K562 (cell line): ENCODE data around the gene FUT9. TPM values are rescaled to one million over a fixed set of nuclear protein-coding genes. Genes with fewer than 3 reads are reported as not detected.

Source experiments
- ATAC-seq: fragments of 200-7000 bp; cut with Tn5 transposase; 3 replicates; pipeline ENCODE4 v1.9.1; 2020; ENCODE audit warnings: moderate library complexity
- BruUV-seq: library from RNA; stranded (reverse); fragments of 400-500 nt; replicated peaks from 2 replicates; lab custom pipeline; 2021; lab: Mats Ljungman, UMichigan
- CTCF ChIA-PET: fragments of 300-600 bp; formaldehyde crosslinking; extraction: SDS; loops from one replicate; lab custom pipeline; 2021; ENCODE audit warnings: low intra/inter-chr PET ratio; lab: Yijun Ruan, JAX
- POLR2A ChIA-PET: fragments of 300-600, 350-650 bp; sonication (Branson Sonifier 250); formaldehyde crosslinking; extraction: SDS; loops from one replicate; lab custom pipeline; 2021; ENCODE audit warnings: antibody characterized with exemption, inconsistent platforms; lab: Yijun Ruan, JAX
- DNase-seq, 4 experiments: peaks; one replicate each; pipeline versions ENCODE4 v3.0.0 to v3.0.0-alpha.2; 2011 to 2018; ENCODE audit warnings: low spot score in 3 of 4, mixed read lengths in 3 of 4; ENCODE audit errors: extremely low read depth in 1 of 4
- FAIRE-seq: peaks from 2 replicates; lab custom pipeline; 2011; peaks lifted over from hg19 to GRCh38; lab: Jason Lieb, UNC
- H2AFZ ChIP-seq: 2 replicates; pipeline ENCODE4 v1.6.0; 2011; ENCODE audit warnings: low read depth, low read length, control low read depth, inconsistent platforms
- H3K27ac ChIP-seq: fragments of 200-600 bp; 3 replicates; pipeline ENCODE4 v1.8.0; 2011; ENCODE audit warnings: low read depth, mild to moderate bottlenecking, control low read depth, inconsistent platforms, low read length, moderate library complexity, mixed read lengths; ENCODE audit errors: extremely low read depth
- H3K27me3 ChIP-seq, 2 experiments: fragments of 300-600 bp in 1 of 2; 2 replicates in 1 of 2; 3 replicates in 1 of 2; pipeline versions ENCODE4 v1.6.0 to v1.8.0; 2011; ENCODE audit warnings: inconsistent platforms in 2 of 2, low read length in 2 of 2, mild to moderate bottlenecking in 1 of 2, mixed read lengths in 1 of 2, moderate library complexity in 1 of 2; ENCODE audit not compliant: control insufficient read depth in 2 of 2, insufficient read depth in 2 of 2
- H3K36me3 ChIP-seq: fragments of 300-600 bp; 3 replicates; pipeline ENCODE4 v1.8.0; 2011; ENCODE audit warnings: mild to moderate bottlenecking, low read length, inconsistent platforms; ENCODE audit not compliant: control insufficient read depth, insufficient read depth
- H3K4me1 ChIP-seq, 2 experiments: fragments of 200-600 bp in 1 of 2; replicated peaks in 1 of 2; 2 replicates in 1 of 2; 3 replicates in 1 of 2; pipeline versions ENCODE4 v1.5.1 to v1.8.0; 2011; ENCODE audit warnings: inconsistent platforms in 2 of 2, low read length in 2 of 2, mild to moderate bottlenecking in 1 of 2, mixed read lengths in 1 of 2, moderate library complexity in 1 of 2; ENCODE audit not compliant: control insufficient read depth in 2 of 2, insufficient read depth in 2 of 2
- H3K4me2 ChIP-seq: 2 replicates; pipeline ENCODE4 v1.6.1; 2011; ENCODE audit warnings: low read length, control low read depth, inconsistent platforms, mixed read lengths; ENCODE audit not compliant: insufficient read depth
- H3K4me3 ChIP-seq: fragments of 200-600 bp; sonication (generic), shearing (Covaris generic); 2 replicates; pipeline ENCODE4 v1.5.1; 2016; ENCODE audit warnings: control low read depth, inconsistent platforms
- H3K79me2 ChIP-seq: fragments of 200-600 bp; 3 replicates; pipeline ENCODE4 v1.8.0; 2011; ENCODE audit warnings: low read length, inconsistent platforms; ENCODE audit not compliant: control insufficient read depth, insufficient read depth
- H3K9ac ChIP-seq, 2 experiments: 2 replicates each; pipeline versions ENCODE4 v1.6.0 to v1.6.1; 2011; ENCODE audit warnings: low read depth in 2 of 2, low read length in 2 of 2, control low read depth in 1 of 2, inconsistent platforms in 1 of 2, mild to moderate bottlenecking in 1 of 2, mixed read lengths in 1 of 2; ENCODE audit not compliant: insufficient read depth in 1 of 2
- H3K9me1 ChIP-seq: one replicate; pipeline ENCODE4 v1.6.0; 2011; ENCODE audit warnings: inconsistent platforms, mild to moderate bottlenecking, low read length, moderate library complexity; ENCODE audit not compliant: control insufficient read depth, insufficient read depth
- H3K9me3 ChIP-seq: replicated peaks from 2 replicates; pipeline ENCODE4 v1.5.1; 2011; ENCODE audit warnings: low read depth, low read length, inconsistent platforms; ENCODE audit not compliant: control insufficient read depth, insufficient read depth
- H4K20me1 ChIP-seq: replicated peaks from 2 replicates; pipeline ENCODE4 v1.6.1; 2011; ENCODE audit warnings: low read length, inconsistent platforms, mixed read lengths; ENCODE audit not compliant: control insufficient read depth, insufficient read depth
- ELF4 ChIP-seq: fragments of 450-650 bp; formaldehyde crosslinking; IDR thresholded peaks from 2 replicates; pipeline ENCODE4 v1.4.0; 2022; ENCODE audit warnings: missing genetic modification characterization
- HIVEP1 ChIP-seq: fragments of 250-450 bp; sonication (Bioruptor Pico); IDR thresholded peaks from 2 replicates; pipeline ENCODE4 v1.4.0; 2020; ENCODE audit warnings: mild to moderate bottlenecking
- MAZ ChIP-seq, 2 experiments: fragments of 450-650 bp in 1 of 2; sonication (generic) in 1 of 2; formaldehyde crosslinking; IDR thresholded peaks in 1 of 2; conservative IDR thresholded peaks in 1 of 2; 2 replicates each; pipeline versions ENCODE4 v1.4.0 to v1.5.0; 2020; ENCODE audit warnings: mild to moderate bottlenecking in 1 of 2, missing genetic modification reagents in 1 of 2
- MITF ChIP-seq: IDR thresholded peaks from 2 replicates; pipeline ENCODE4 v1.6.1; 2014; ENCODE audit warnings: antibody characterized with exemption
- NFRKB ChIP-seq: fragments of 450-650 bp; IDR thresholded peaks from 2 replicates; pipeline ENCODE4 v1.6.1; 2016; ENCODE audit warnings: low read depth
- TAF9B ChIP-seq: fragments of 450-650 bp; IDR thresholded peaks from 2 replicates; pipeline ENCODE4 v1.6.1; 2018; ENCODE audit warnings: mild to moderate bottlenecking; ENCODE audit not compliant: partially characterized antibody
- USF2 ChIP-seq: sonication (generic); formaldehyde crosslinking; IDR thresholded peaks from 2 replicates; pipeline ENCODE4 v1.5.0; 2020; ENCODE audit warnings: missing genetic modification reagents
- XRCC3 ChIP-seq: fragments of 450-650 bp; IDR thresholded peaks from 2 replicates; pipeline ENCODE4 v1.6.1; 2017; ENCODE audit warnings: mild to moderate bottlenecking, moderate library complexity
- ZFP91 ChIP-seq: sonication (generic); formaldehyde crosslinking; IDR thresholded peaks from 2 replicates; pipeline ENCODE4 v1.8.0; 2022; ENCODE audit warnings: mild to moderate bottlenecking, missing genetic modification reagents
- ZNF165 ChIP-seq: fragments of 250-450 bp; sonication (Bioruptor Pico); IDR thresholded peaks from 2 replicates; pipeline ENCODE4 v1.4.0; 2020; ENCODE audit warnings: borderline replicate concordance
- ZNF197 ChIP-seq: fragments of 200-800 bp; sonication (Bioruptor generic); IDR thresholded peaks from 2 replicates; pipeline ENCODE4 v1.6.1; 2016; ENCODE audit warnings: low read depth, missing genetic modification characterization, missing compliant biosample characterization
- WGBS: fragments of 100-300 bp; shearing (Covaris generic); methylation state at CpG from one replicate; pipeline ENCODE4 v1.1.6; 2016; ENCODE audit warnings: low coverage, mixed read lengths; ENCODE audit not compliant: insufficient coverage; ENCODE audit errors: missing lambda C conversion rate; 5-methylcytosine and 5-hydroxymethylcytosine counted together
- in situ Hi-C: fragments of 300-500 bp; cut with MboI; formaldehyde crosslinking; loops from 4 replicates; pipeline ENCODE4 v1.15.0; 2018; ENCODE audit warnings: inconsistent platforms, mixed read lengths
- intact Hi-C: fragments of 100-400 bp; cut with micrococcal nuclease; formaldehyde crosslinking; loops from 2 replicates; pipeline ENCODE4 v1.14.2; 2022
- polyA plus RNA-seq, 8 experiments: library from polyadenylated mRNA; depleted of rRNA in 4 of 8; stranded (reverse) in 5 of 8; unstranded in 3 of 8; fragments of >200 nt; fragmentation: Nextera tagmentation in 2 of 8; fragmentation: Illumina TruSeq in 1 of 8; extraction: Ambion mirVana in 2 of 8; extraction: Trizol in 1 of 8; gene quantifications; 2 replicates each; pipeline versions ENCODE4 v1.2.1 to v1.2.3, GENCODE V29; 2011 to 2014; ENCODE audit warnings: inconsistent platforms in 1 of 8, missing spikeins in 1 of 8
- total RNA-seq, 7 experiments: library from RNA; depleted of rRNA in 6 of 7; stranded (reverse); fragments of >200 nt in 6 of 7; fragmentation: Illumina TruSeq in 2 of 7; extraction: Trizol in 2 of 7; gene quantifications; 2 replicates each; pipeline versions ENCODE4 v1.2.1 to v1.2.3, GENCODE V29; 2011 to 2021; ENCODE audit warnings: low replicate concordance in 1 of 7
- TF ChIP-seq, protein P1 (sequence below): fragments of 450-650 bp; formaldehyde crosslinking; conservative IDR thresholded peaks from 2 replicates; pipeline ENCODE4 v1.4.0; 2022; ENCODE audit warnings: mild to moderate bottlenecking, missing genetic modification characterization

The FUT9 gene
- total and polyA plus RNA-seq, 9 of the 15 experiments (the other 6 are each of a cell fraction or from before 2014, with no cell fraction given): not detected

DNA sequence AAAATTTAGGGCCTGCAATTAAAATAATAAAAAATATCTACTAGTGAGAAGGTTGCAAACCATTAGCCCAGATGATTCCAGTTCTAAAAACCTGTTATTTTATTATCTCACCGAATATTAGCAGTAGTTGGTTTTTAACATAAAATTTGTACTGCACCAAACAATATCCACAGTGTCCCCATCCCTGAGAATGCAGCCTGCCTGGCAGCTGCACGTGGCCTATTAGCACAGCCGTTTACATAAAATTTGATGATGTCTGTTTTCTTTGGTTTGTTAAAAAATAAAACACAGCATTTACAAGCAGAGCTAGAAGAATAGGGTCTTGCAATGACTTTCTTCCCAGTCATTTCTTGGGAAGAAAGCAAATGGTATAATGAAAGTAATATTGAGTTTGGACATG, 58.2 kb downstream of the FUT9 start:
- no peak for FAIRE-seq
- no peak for TF ChIP-seq TAF9B
- TF ChIP-seq ZNF165 (CRISPR knock-in tag): no peak
- TF ChIP-seq ZNF197: no peak
- no peak for TF ChIP-seq USF2 (CRISPR knock-in tag)
- TF ChIP-seq XRCC3: no peak
- no peak for TF ChIP-seq ELF4 (CRISPR knock-in tag)
- TF ChIP-seq, protein P1, sequence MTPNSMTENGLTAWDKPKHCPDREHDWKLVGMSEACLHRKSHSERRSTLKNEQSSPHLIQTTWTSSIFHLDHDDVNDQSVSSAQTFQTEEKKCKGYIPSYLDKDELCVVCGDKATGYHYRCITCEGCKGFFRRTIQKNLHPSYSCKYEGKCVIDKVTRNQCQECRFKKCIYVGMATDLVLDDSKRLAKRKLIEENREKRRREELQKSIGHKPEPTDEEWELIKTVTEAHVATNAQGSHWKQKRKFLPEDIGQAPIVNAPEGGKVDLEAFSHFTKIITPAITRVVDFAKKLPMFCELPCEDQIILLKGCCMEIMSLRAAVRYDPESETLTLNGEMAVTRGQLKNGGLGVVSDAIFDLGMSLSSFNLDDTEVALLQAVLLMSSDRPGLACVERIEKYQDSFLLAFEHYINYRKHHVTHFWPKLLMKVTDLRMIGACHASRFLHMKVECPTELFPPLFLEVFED: no peak
- TF ChIP-seq ZFP91 (CRISPR knock-in tag): no peak
- TF ChIP-seq MAZ (CRISPR knock-in tag; conservative IDR thresholded peaks at IDR 0.05 in 1 of 2, IDR thresholded peaks at IDR 0.05 in 1 of 2): no peak
- no peak for TF ChIP-seq HIVEP1 (CRISPR knock-in tag)
- TF ChIP-seq NFRKB: no peak
- no peak for TF ChIP-seq MITF
- Histone ChIP-seq H3K27ac (no peak overlapping the region), H3K79me2 (no peaks in the 10 kb centered on the region), H2AFZ (no peak overlapping the region), H3K36me3 (no peaks in the 10 kb centered on the region), H3K4me2 (no peak overlapping the region), H3K27me3 (no peaks in the 10 kb centered on the region), H4K20me1 (no peaks in the 10 kb centered on the region), H3K9me3 (0 out of 2 replicates have a peak, but pooled peaks cover under 1% of the 10 kb centered on the region), H3K4me3 (no peak overlapping the region), H3K4me1 (no peaks in the 10 kb centered on the region), H3K9me1 (no peaks in the 10 kb centered on the region), H3K9ac (no peak overlapping the region)
- WGBS: 0% methylated on average over 3 of the region's 3 CpGs
- CTCF ChIA-PET: no interaction called here
- ATAC-seq: no peak
- DNase-seq: no peak
- intact Hi-C loops (no loop called here), in situ Hi-C loops (no loop called here)
- no TSS peak for BruUV-seq
- POLR2A ChIA-PET: no interaction called here
